DND-41 (cell line): ENCODE data around the gene DCHS1.

Source experiments
- CTCF ChIP-seq: IDR thresholded peaks from 2 replicates; pipeline ENCODE4 v1.5.1; 2012; ENCODE audit warnings: borderline replicate concordance, low read length, moderate library complexity, mild to moderate bottlenecking; ENCODE audit not compliant: poor library complexity, severe bottlenecking; ENCODE audit errors: extremely low read depth
- EZH2 ChIP-seq: IDR thresholded peaks from 3 replicates; pipeline ENCODE4 v1.6.1; 2012; ENCODE audit warnings: borderline replicate concordance, low read depth, mild to moderate bottlenecking, moderate library complexity, low read length, inconsistent platforms; ENCODE audit not compliant: severe bottlenecking

GRCh38 chr11:6611092-6611962 lies 44.3 kb downstream of the DCHS1 start:
- no peak for TF ChIP-seq CTCF
- TF ChIP-seq EZH2: no peak
